ENCODE results near the gene USP6. TPM values are rescaled to one million over a fixed set of nuclear protein-coding genes. Genes with fewer than 3 reads are reported as not detected.
"Not testable (repeated sequence)": the region's sequence is repeated elsewhere in the genome, so short reads cannot be mapped to it uniquely, and the experiment has no call there.

The USP6 gene

DNA sequence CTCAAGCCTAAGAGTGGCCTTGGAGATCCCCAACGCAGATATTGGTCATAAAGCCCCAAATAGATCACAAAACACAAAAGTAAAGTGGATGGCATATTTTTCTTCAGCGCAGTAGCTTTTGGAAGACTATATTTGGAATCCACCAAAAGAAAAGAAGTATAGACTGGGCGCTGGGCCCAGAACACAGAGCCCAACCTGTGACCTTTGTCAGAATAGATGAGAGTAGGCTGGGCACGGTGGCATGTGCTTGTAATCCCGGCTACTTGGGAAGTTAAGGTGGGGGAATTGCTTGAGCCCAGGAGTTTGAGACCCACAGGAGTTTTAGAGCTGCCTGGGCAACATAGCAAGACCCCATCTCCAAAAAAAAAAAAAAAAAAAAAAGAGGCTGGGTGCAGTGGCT is 104.2 kb downstream of the USP6 start:
- Histone ChIP-seq H3K4me3 (ENCODE audit: low read length) (no peak overlapping the region), H3K4me2 (ENCODE audit: low read length) (no peak overlapping the region), H2AK5ac (ENCODE audit: low read length) (no peak overlapping the region), H2BK120ac (ENCODE audit: low read depth, low read length) (no peak overlapping the region), H3K56ac (ENCODE audit: low read length) (no peak overlapping the region), H3K27ac (ENCODE audit: low read depth, low read length) (no peak overlapping the region), H3K27me3 (ENCODE audit: insufficient read depth, low read length, poor library complexity) (no peaks in the 10 kb centered on the region), H2BK15ac (replicated peaks; ENCODE audit: low read depth) (no peak overlapping the region), H4K5ac (ENCODE audit: low read length) (no peak overlapping the region), H3K36me3 (ENCODE audit: control insufficient read depth, insufficient read depth, low read length) (no peaks in the 10 kb centered on the region), H3K79me1 (ENCODE audit: low read length) (no peaks in the 10 kb centered on the region), H3K4ac (ENCODE audit: low read depth, low read length) (no peak overlapping the region), H3K18ac (ENCODE audit: low read length) (no peak overlapping the region), H4K8ac (ENCODE audit: low read depth, low read length) (no peak overlapping the region), H3K79me2 (ENCODE audit: control insufficient read depth, insufficient read depth, low read length) (no peaks in the 10 kb centered on the region), H3K23ac (ENCODE audit: low read length) (no peak overlapping the region), H3K4me1 (ENCODE audit: control insufficient read depth, low read depth, low read length) (no peaks in the 10 kb centered on the region), H2BK5ac (ENCODE audit: low read length) (no peak overlapping the region), H3K9ac (ENCODE audit: low read length) (no peak overlapping the region)
- no peak for DNase-seq
- no CpG with 5 or more reads among the region's 5 CpGs for WGBS (ENCODE audit: extremely low coverage, insufficient coverage, low lambda C conversion rate)

DNA sequence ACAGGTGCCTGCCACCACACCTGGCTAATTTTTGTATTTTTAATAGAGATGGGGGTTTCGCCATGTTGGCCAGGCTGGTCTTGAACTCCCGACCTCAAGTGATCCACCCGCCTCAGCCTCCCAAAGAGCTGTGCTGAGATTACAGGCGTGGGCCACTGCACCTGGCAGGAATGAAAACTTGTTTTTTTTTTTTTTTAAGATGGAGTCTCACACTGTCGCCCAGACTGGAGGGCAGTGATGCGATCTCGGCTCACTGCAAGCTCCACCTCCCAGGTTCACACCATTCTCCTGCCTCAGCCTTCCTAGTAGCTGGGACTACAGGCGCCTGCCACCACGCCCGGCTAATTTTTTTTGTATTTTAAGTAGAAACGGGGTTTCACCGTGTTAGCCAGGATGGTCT is 106.1 kb downstream of the USP6 start:
- not testable (repeated sequence) for H4K8ac ChIP-seq (ENCODE audit: low read depth, low read length); H3K56ac ChIP-seq (ENCODE audit: low read length); H3K18ac ChIP-seq (ENCODE audit: low read length); H2BK120ac ChIP-seq (ENCODE audit: low read depth, low read length); H3K79me1 ChIP-seq (ENCODE audit: low read length); H2BK15ac ChIP-seq (replicated peaks; ENCODE audit: low read depth); H3K36me3 ChIP-seq (ENCODE audit: control insufficient read depth, insufficient read depth, low read length); H3K4me2 ChIP-seq (ENCODE audit: low read length); H3K4me3 ChIP-seq (ENCODE audit: low read length); H2AK5ac ChIP-seq (ENCODE audit: low read length); H3K23ac ChIP-seq (ENCODE audit: low read length); H3K9ac ChIP-seq (ENCODE audit: low read length); H2BK5ac ChIP-seq (ENCODE audit: low read length); DNase-seq; H3K4ac ChIP-seq (ENCODE audit: low read depth, low read length); H3K4me1 ChIP-seq (ENCODE audit: control insufficient read depth, low read depth, low read length); H3K79me2 ChIP-seq (ENCODE audit: control insufficient read depth, insufficient read depth, low read length); H3K27ac ChIP-seq (ENCODE audit: low read depth, low read length); H4K5ac ChIP-seq (ENCODE audit: low read length); H3K27me3 ChIP-seq (ENCODE audit: insufficient read depth, low read length, poor library complexity)
- WGBS (ENCODE audit: extremely low coverage, insufficient coverage, low lambda C conversion rate) = no CpG with 5 or more reads among the region's 12 CpGs

Small RNA genes within 50 kb of the gene (small RNA-seq; reads per million reads assigned to genes)
- gene AC012146.4 (ENCODE audit: insufficient read depth) = not detected

Data from mesendoderm (in vitro differentiated cells).